Mesothelial cell of epicardium (in vitro differentiated cells): ENCODE measurements around the gene SBF2. TPM values are rescaled to one million over a fixed set of nuclear protein-coding genes. Genes with fewer than 3 reads are reported as not detected.

Experiments
- DNase-seq, 2 experiments: peaks; one replicate each; pipeline ENCODE4 v3.0.0; 2021; ENCODE audit warnings: low spot score in 2 of 2; ENCODE audit not compliant: unreplicated experiment in 2 of 2
- H3K27ac Mint-ChIP-seq: 2 replicates; pipeline ENCODE4 v1.8.0; 2021; ENCODE audit warnings: mixed read lengths
- H3K27me3 Mint-ChIP-seq: 2 replicates; pipeline ENCODE4 v1.8.0; 2021; ENCODE audit warnings: low read depth, mixed read lengths
- H3K36me3 Mint-ChIP-seq: 2 replicates; pipeline ENCODE4 v1.8.0; 2021; ENCODE audit warnings: mixed read lengths
- H3K4me1 Mint-ChIP-seq: 2 replicates; pipeline ENCODE4 v1.8.0; 2021; ENCODE audit warnings: mixed read lengths
- H3K4me3 Mint-ChIP-seq: 2 replicates; pipeline ENCODE4 v1.8.0; 2021; ENCODE audit warnings: mild to moderate bottlenecking, moderate library complexity, mixed read lengths
- H3K9me3 Mint-ChIP-seq: 2 replicates; pipeline ENCODE4 v1.8.0; 2021; ENCODE audit warnings: mixed read lengths
- CTCF ChIP-seq: fragments of 200-600 bp; sonication (generic); IDR thresholded peaks from one replicate; pipeline ENCODE4 v1.5.0; 2021; ENCODE audit warnings: antibody characterized with exemption; ENCODE audit not compliant: unreplicated experiment
- total RNA-seq: library from RNA; stranded (reverse); gene quantifications from 3 replicates; pipeline ENCODE4 v1.2.1, GENCODE V29; 2021

The SBF2 gene
- total RNA-seq, 1 donor from 2014 or later, result 58.4 TPM

- TF ChIP-seq CTCF, result no peak
- Mint-ChIP-seq H3K4me3 (no peak overlapping the region), H3K27ac (no peak overlapping the region), H3K36me3 (peaks cover 13% of the 10 kb centered on the region), H3K9me3 (peaks cover 11% of the 10 kb centered on the region), H3K27me3 (no peaks in the 10 kb centered on the region), H3K4me1 (no peaks in the 10 kb centered on the region)
- DNase-seq, result no peak
Measured at GRCh38 chr11:10067629-10068300, 226.3 kb downstream of the SBF2 start.

- H3K9me3 Mint-ChIP-seq, result peaks cover 24% of the 10 kb centered on the region
- no peak overlapping the region for H3K27ac Mint-ChIP-seq
Measured at GRCh38 chr11:10066441-10066840, 227.6 kb downstream of the SBF2 start.

GRCh38 chr11:10064828-10065227 lies 229.2 kb downstream of the SBF2 start:
- H3K4me1 Mint-ChIP-seq, result no peaks in the 10 kb centered on the region
- H3K4me3 Mint-ChIP-seq, result no peak overlapping the region
- no peak for TF ChIP-seq CTCF
- peaks cover 28% of the 10 kb centered on the region for H3K36me3 Mint-ChIP-seq
- no peak overlapping the region for H3K27ac Mint-ChIP-seq
- DNase-seq, result no peak
- peaks cover 28% of the 10 kb centered on the region for H3K9me3 Mint-ChIP-seq
- H3K27me3 Mint-ChIP-seq, result no peaks in the 10 kb centered on the region

More at GRCh38 chr11:10066441-10066840, 227.6 kb downstream of the SBF2 start:
- no peak for DNase-seq
- peaks cover 26% of the 10 kb centered on the region for H3K36me3 Mint-ChIP-seq
- no peaks in the 10 kb centered on the region for H3K4me1 Mint-ChIP-seq
- H3K4me3 Mint-ChIP-seq, result no peak overlapping the region
- no peak for TF ChIP-seq CTCF
- H3K27me3 Mint-ChIP-seq, result no peaks in the 10 kb centered on the region

GRCh38 chr11:10058356-10058755 lies 235.7 kb downstream of the SBF2 start:
- Mint-ChIP-seq H3K27ac (no peak overlapping the region), H3K4me3 (no peak overlapping the region), H3K9me3 (peaks cover 65% of the 10 kb centered on the region), H3K27me3 (no peaks in the 10 kb centered on the region), H3K4me1 (no peaks in the 10 kb centered on the region), H3K36me3 (peaks cover 59% of the 10 kb centered on the region)
- no peak for TF ChIP-seq CTCF
- DNase-seq, result no peak

- peaks cover 8% of the 10 kb centered on the region for H3K36me3 Mint-ChIP-seq
- DNase-seq, result no peak
- H3K9me3 Mint-ChIP-seq, result peaks cover 16% of the 10 kb centered on the region
- no peak overlapping the region for H3K4me3 Mint-ChIP-seq
- no peaks in the 10 kb centered on the region for H3K27me3 Mint-ChIP-seq
- no peak overlapping the region for H3K27ac Mint-ChIP-seq
- TF ChIP-seq CTCF, result no peak
- peaks cover 5% of the 10 kb centered on the region for H3K4me1 Mint-ChIP-seq
Measured at GRCh38 chr11:10051868-10052586, 242.0 kb downstream of the SBF2 start.
